Ovary (tissue), 3 donors: ENCODE measurements around the gene MBNL1.

Source experiments
- EP300 ChIP-seq: sonication (generic); formaldehyde crosslinking; IDR thresholded peaks from one replicate; pipeline ENCODE4 v1.6.1; 2017; ENCODE audit warnings: antibody characterized with exemption
- POLR2A ChIP-seq: fragments of 450-650 bp; IDR thresholded peaks from one replicate; pipeline ENCODE4 v1.6.1; 2017; ENCODE audit warnings: antibody characterized with exemption, mild to moderate bottlenecking, moderate library complexity
- TF ChIP-seq, protein P1 (sequence below), 3 donors: fragments of 450-650 bp in 2 of 3; fragments of 200-600 bp in 1 of 3; IDR thresholded peaks; one replicate each; pipeline versions ENCODE4 v1.5.1 to v1.8.0; 2016 to 2022; ENCODE audit warnings: antibody characterized with exemption in 3 of 3, mild to moderate bottlenecking in 1 of 3
- donor health status: DM: no; HTN: no; CAD: no.

GRCh38 chr3:152327203-152327602 is 58.5 kb downstream of the MBNL1 start:
- TF ChIP-seq, protein P1, sequence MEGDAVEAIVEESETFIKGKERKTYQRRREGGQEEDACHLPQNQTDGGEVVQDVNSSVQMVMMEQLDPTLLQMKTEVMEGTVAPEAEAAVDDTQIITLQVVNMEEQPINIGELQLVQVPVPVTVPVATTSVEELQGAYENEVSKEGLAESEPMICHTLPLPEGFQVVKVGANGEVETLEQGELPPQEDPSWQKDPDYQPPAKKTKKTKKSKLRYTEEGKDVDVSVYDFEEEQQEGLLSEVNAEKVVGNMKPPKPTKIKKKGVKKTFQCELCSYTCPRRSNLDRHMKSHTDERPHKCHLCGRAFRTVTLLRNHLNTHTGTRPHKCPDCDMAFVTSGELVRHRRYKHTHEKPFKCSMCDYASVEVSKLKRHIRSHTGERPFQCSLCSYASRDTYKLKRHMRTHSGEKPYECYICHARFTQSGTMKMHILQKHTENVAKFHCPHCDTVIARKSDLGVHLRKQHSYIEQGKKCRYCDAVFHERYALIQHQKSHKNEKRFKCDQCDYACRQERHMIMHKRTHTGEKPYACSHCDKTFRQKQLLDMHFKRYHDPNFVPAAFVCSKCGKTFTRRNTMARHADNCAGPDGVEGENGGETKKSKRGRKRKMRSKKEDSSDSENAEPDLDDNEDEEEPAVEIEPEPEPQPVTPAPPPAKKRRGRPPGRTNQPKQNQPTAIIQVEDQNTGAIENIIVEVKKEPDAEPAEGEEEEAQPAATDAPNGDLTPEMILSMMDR (IDR thresholded peaks at IDR 0.05), result no peak
- no peak for TF ChIP-seq POLR2A
- no peak for TF ChIP-seq EP300
